GM12878 (cell line): ENCODE measurements around the gene C19orf38. TPM values are rescaled to one million over a fixed set of nuclear protein-coding genes. Genes with fewer than 3 reads are reported as not detected.

Source experiments
- ATAC-seq: fragments of 200-7000 bp; cut with Tn5 transposase; 3 replicates; pipeline ENCODE4 v1.9.1; 2020; ENCODE audit warnings: mild to moderate bottlenecking, moderate library complexity
- BruUV-seq: library from RNA; stranded (reverse); fragments of 400-500 nt; replicated peaks from 2 replicates; lab custom pipeline; 2021; lab: Mats Ljungman, UMichigan
- CTCF ChIA-PET: fragments of 300-600 bp; sonication (Branson Sonifier 250); formaldehyde crosslinking; extraction: SDS; loops from one replicate; lab custom pipeline; 2021; ENCODE audit warnings: inconsistent platforms; lab: Yijun Ruan, JAX
- POLR2A ChIA-PET: fragments of 350-600 bp; formaldehyde crosslinking; extraction: SDS; loops from one replicate; lab custom pipeline; 2021; ENCODE audit warnings: inconsistent platforms; lab: Charles Lee
- RAD21 ChIA-PET: fragments of 300-600 bp; sonication (Branson Sonifier 250); formaldehyde crosslinking; loops from one replicate; lab custom pipeline; 2023; ENCODE audit warnings: antibody characterized with exemption; ENCODE audit not compliant: unreplicated experiment; lab: Charles Lee
- SMC1A ChIA-PET: fragments of 300-600 bp; sonication (Branson Sonifier 250); formaldehyde crosslinking; loops from one replicate; lab custom pipeline; 2023; ENCODE audit not compliant: unreplicated experiment, uncharacterized antibody; lab: Charles Lee
- DNase-seq: peaks from one replicate; pipeline ENCODE4 v3.0.0-alpha.2; 2011; ENCODE audit warnings: low read depth, low spot score
- FAIRE-seq: peaks from 3 replicates; lab custom pipeline; 2011; peaks lifted over from hg19 to GRCh38; lab: Jason Lieb, UNC
- H2AFZ ChIP-seq: 2 replicates; pipeline ENCODE4 v1.6.0; 2011; ENCODE audit warnings: low read depth, low read length, control low read depth; ENCODE audit not compliant: control insufficient read depth
- H3K27ac ChIP-seq: 2 replicates; pipeline ENCODE4 v1.5.1; 2011; ENCODE audit warnings: control low read depth; ENCODE audit not compliant: control insufficient read depth, insufficient read depth
- H3K27me3 ChIP-seq, 2 experiments: replicated peaks in 1 of 2; 2 replicates each; pipeline versions ENCODE4 v1.6.0 to v1.6.1; 2011; ENCODE audit warnings: low read length in 1 of 2; ENCODE audit not compliant: control insufficient read depth in 2 of 2, insufficient read depth in 2 of 2
- H3K36me3 ChIP-seq, 2 experiments: 2 replicates each; pipeline ENCODE4 v1.5.1; 2011; ENCODE audit warnings: low read length in 1 of 2; ENCODE audit not compliant: control insufficient read depth in 2 of 2, insufficient read depth in 2 of 2
- H3K4me1 ChIP-seq: 2 replicates; pipeline ENCODE4 v1.6.1; 2011; ENCODE audit warnings: mild to moderate bottlenecking, low read length, moderate library complexity, mixed read lengths; ENCODE audit not compliant: control insufficient read depth, insufficient read depth
- H3K4me2 ChIP-seq: 2 replicates; pipeline ENCODE4 v1.6.0; 2011; ENCODE audit warnings: control low read depth; ENCODE audit not compliant: control insufficient read depth, insufficient read depth
- H3K4me3 ChIP-seq: fragments of 200-600 bp; sonication (generic); 2 replicates; pipeline ENCODE4 v1.5.1; 2016
- H3K79me2 ChIP-seq: 2 replicates; pipeline ENCODE4 v1.6.0; 2011; ENCODE audit warnings: low read length; ENCODE audit not compliant: control insufficient read depth, insufficient read depth
- H3K9ac ChIP-seq: 2 replicates; pipeline ENCODE4 v1.8.0; 2011; ENCODE audit warnings: low read length, control low read depth, mixed read lengths; ENCODE audit not compliant: control insufficient read depth, insufficient read depth
- H3K9me3 ChIP-seq: replicated peaks from 3 replicates; pipeline ENCODE4 v1.5.1; 2011; ENCODE audit warnings: mild to moderate bottlenecking, low read length; ENCODE audit not compliant: control insufficient read depth, insufficient read depth
- H4K20me1 ChIP-seq: 2 replicates; pipeline ENCODE4 v1.6.0; 2011; ENCODE audit not compliant: control insufficient read depth, insufficient read depth
- CHD1 ChIP-seq: IDR thresholded peaks from 2 replicates; pipeline ENCODE4 v1.6.1; 2012; ENCODE audit warnings: low read depth, low read length, improper control_type of control experiment
- E4F1 ChIP-seq: fragments of 450-650 bp; IDR thresholded peaks from 2 replicates; pipeline ENCODE4 v1.6.1; 2018; ENCODE audit warnings: borderline replicate concordance, mild to moderate bottlenecking; ENCODE audit not compliant: partially characterized antibody
- EED ChIP-seq: sonication (generic); IDR thresholded peaks from 2 replicates; pipeline ENCODE4 v1.6.1; 2016; ENCODE audit warnings: antibody characterized with exemption, low read depth
- ETV6 ChIP-seq, 2 experiments: fragments of 450-650 bp in 1 of 2; IDR thresholded peaks in 1 of 2; conservative IDR thresholded peaks in 1 of 2; 2 replicates each; pipeline ENCODE4 v1.6.1; 2014; ENCODE audit warnings: antibody characterized with exemption in 1 of 2, borderline replicate concordance in 1 of 2, low read depth in 1 of 2, mild to moderate bottlenecking in 1 of 2, moderate library complexity in 1 of 2
- HSF1 ChIP-seq: fragments of 150-350 bp; IDR thresholded peaks from 2 replicates; pipeline ENCODE4 v1.6.1; 2014; ENCODE audit warnings: mild to moderate bottlenecking, low read depth, low read length
- NRF1 ChIP-seq: conservative IDR thresholded peaks from 2 replicates; pipeline ENCODE4 v1.6.1; 2011; ENCODE audit warnings: mild to moderate bottlenecking, low read depth, low read length, improper control_type of control experiment
- POLR2AphosphoS5 ChIP-seq: IDR thresholded peaks from 2 replicates; pipeline ENCODE4 v1.6.1; 2011; ENCODE audit warnings: mild to moderate bottlenecking, low read length, inconsistent platforms
- RB1 ChIP-seq: fragments of 450-650 bp; formaldehyde crosslinking; IDR thresholded peaks from 2 replicates; pipeline ENCODE4 v1.6.1; 2017; ENCODE audit warnings: mild to moderate bottlenecking, borderline replicate concordance
- SIX5 ChIP-seq: IDR thresholded peaks from 2 replicates; pipeline ENCODE4 v1.6.1; 2011; ENCODE audit warnings: mild to moderate bottlenecking, low read depth, low read length, moderate library complexity; ENCODE audit not compliant: severe bottlenecking
- TARDBP ChIP-seq: IDR thresholded peaks from 2 replicates; pipeline ENCODE4 v1.6.1; 2016; ENCODE audit warnings: borderline replicate concordance
- WGBS: methylation state at CpG from one replicate; pipeline ENCODE4 v1.1.6; 2016; ENCODE audit warnings: low lambda C conversion rate; ENCODE audit not compliant: insufficient replicate concordance, insufficient coverage; ENCODE audit errors: missing lambda C conversion rate; 5-methylcytosine and 5-hydroxymethylcytosine counted together
- in situ Hi-C: fragments of 300-500 bp; cut with MboI; formaldehyde crosslinking; loops from 9 replicates; pipeline ENCODE4 v1.14.3; 2018; ENCODE audit warnings: mixed read lengths
- intact Hi-C: fragments of 100-400 bp; cut with micrococcal nuclease; formaldehyde crosslinking; loops from one replicate; pipeline ENCODE4 v1.14.2; 2022; ENCODE audit not compliant: unreplicated experiment
- polyA plus RNA-seq, 11 experiments: library from polyadenylated mRNA; depleted of rRNA in 4 of 11; unstranded in 6 of 11; stranded (reverse) in 5 of 11; fragments of >200 nt; fragmentation: Nextera tagmentation in 4 of 11; fragmentation: Illumina TruSeq in 1 of 11; extraction: Ambion mirVana in 4 of 11; extraction: Trizol in 1 of 11; gene quantifications; 1 replicate in 1 of 11; 2 replicates in 10 of 11; pipeline versions ENCODE4 v1.2.1 to v1.2.3, GENCODE V29; 2011 to 2016; ENCODE audit warnings: inconsistent platforms in 2 of 11, missing spikeins in 2 of 11, low read depth in 1 of 11
- total RNA-seq, 4 experiments: library from RNA; depleted of rRNA in 3 of 4; stranded (reverse); fragments of >200 nt in 3 of 4; fragmentation: Illumina TruSeq in 1 of 4; extraction: Trizol in 1 of 4; gene quantifications; 2 replicates each; pipeline versions ENCODE4 v1.2.1 to v1.2.3, GENCODE V29; 2013 to 2021
- TF ChIP-seq, protein P1 (sequence below): IDR thresholded peaks from 2 replicates; pipeline ENCODE4 v1.6.1; 2011; ENCODE audit warnings: low read depth, mild to moderate bottlenecking, low read length, moderate library complexity, borderline replicate concordance; ENCODE audit errors: extremely low read depth
- TF ChIP-seq, protein P2 (sequence below): IDR thresholded peaks from 2 replicates; pipeline ENCODE4 v1.6.1; 2012; ENCODE audit warnings: mild to moderate bottlenecking, low read depth, low read length
- TF ChIP-seq, protein P3 (sequence below): IDR thresholded peaks from 2 replicates; pipeline ENCODE4 v1.6.1; 2012; ENCODE audit warnings: low read depth, low read length, improper control_type of control experiment

The C19orf38 gene
- total and polyA plus RNA-seq, 10 of the 15 experiments (the other 5 are each of a cell fraction or from before 2014, with no cell fraction given), result 2.6 to 7.5 (median 5.0) TPM

GRCh38 chr19:10870955-10871603 lies 22.9 kb downstream of the C19orf38 start, which contains the start of gene CARM1:
Gene CARM1, plus strand, starts transcription at chr19:10871553. Its CDS starts 150 bp downstream, at chr19:10871703.
- 0% methylated on average over 28 of the region's 99 CpGs for WGBS
- SMC1A ChIA-PET, result no interaction called here
- peak; percentile 76 for FAIRE-seq
- peak; percentile 68; the same call in 1 of the 2 replicates for TF ChIP-seq RB1
- no peak for TF ChIP-seq CHD1
- TF ChIP-seq POLR2AphosphoS5, result no peak
- no peak for TF ChIP-seq HSF1
- TF ChIP-seq SIX5, result peak; percentile 15
- TF ChIP-seq NRF1, result peak; percentile 33; the same call in 1 of the 2 replicates
- TF ChIP-seq EED, result no peak
- no peak for TF ChIP-seq E4F1
- TF ChIP-seq, protein P1, sequence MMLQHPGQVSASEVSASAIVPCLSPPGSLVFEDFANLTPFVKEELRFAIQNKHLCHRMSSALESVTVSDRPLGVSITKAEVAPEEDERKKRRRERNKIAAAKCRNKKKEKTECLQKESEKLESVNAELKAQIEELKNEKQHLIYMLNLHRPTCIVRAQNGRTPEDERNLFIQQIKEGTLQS, result peak; percentile 18; the same call in 1 of the 2 replicates
- TF ChIP-seq ETV6 (conservative IDR thresholded peaks at IDR 0.05 in 1 of 2, IDR thresholded peaks at IDR 0.05 in 1 of 2; ENCODE audit: borderline replicate concordance in 1 of 2, low read depth in 1 of 2), result no peak
- TF ChIP-seq TARDBP, result no peak
- TF ChIP-seq, protein P2, sequence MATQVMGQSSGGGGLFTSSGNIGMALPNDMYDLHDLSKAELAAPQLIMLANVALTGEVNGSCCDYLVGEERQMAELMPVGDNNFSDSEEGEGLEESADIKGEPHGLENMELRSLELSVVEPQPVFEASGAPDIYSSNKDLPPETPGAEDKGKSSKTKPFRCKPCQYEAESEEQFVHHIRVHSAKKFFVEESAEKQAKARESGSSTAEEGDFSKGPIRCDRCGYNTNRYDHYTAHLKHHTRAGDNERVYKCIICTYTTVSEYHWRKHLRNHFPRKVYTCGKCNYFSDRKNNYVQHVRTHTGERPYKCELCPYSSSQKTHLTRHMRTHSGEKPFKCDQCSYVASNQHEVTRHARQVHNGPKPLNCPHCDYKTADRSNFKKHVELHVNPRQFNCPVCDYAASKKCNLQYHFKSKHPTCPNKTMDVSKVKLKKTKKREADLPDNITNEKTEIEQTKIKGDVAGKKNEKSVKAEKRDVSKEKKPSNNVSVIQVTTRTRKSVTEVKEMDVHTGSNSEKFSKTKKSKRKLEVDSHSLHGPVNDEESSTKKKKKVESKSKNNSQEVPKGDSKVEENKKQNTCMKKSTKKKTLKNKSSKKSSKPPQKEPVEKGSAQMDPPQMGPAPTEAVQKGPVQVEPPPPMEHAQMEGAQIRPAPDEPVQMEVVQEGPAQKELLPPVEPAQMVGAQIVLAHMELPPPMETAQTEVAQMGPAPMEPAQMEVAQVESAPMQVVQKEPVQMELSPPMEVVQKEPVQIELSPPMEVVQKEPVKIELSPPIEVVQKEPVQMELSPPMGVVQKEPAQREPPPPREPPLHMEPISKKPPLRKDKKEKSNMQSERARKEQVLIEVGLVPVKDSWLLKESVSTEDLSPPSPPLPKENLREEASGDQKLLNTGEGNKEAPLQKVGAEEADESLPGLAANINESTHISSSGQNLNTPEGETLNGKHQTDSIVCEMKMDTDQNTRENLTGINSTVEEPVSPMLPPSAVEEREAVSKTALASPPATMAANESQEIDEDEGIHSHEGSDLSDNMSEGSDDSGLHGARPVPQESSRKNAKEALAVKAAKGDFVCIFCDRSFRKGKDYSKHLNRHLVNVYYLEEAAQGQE, result 0 out of 2 replicates have a peak, but pooled peaks have one; percentile 25
- TF ChIP-seq, protein P3, sequence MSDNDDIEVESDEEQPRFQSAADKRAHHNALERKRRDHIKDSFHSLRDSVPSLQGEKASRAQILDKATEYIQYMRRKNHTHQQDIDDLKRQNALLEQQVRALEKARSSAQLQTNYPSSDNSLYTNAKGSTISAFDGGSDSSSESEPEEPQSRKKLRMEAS, result peak; percentile 28; the same call in 1 of the 2 replicates

More at GRCh38 chr19:10870955-10871603, 22.9 kb downstream of the C19orf38 start, which contains the start of gene CARM1:
- DNase-seq (peak; percentile 79), ATAC-seq (peak; percentile 84)
- H2AFZ ChIP-seq, result peak within 1 kb of the TSS; percentile 82
- peak within 1 kb of the TSS; percentile 90 for H3K27ac ChIP-seq
- no peaks in the 10 kb centered on the region for H3K27me3 ChIP-seq
- BruUV-seq, result no TSS peak
- peaks cover 33% of the 10 kb centered on the region for H3K4me1 ChIP-seq
- intact Hi-C loops, result loop anchor here (10.0 kb wide), 1 partner anchor 694 kb away; no protein-coding TSS in a partner anchor
- no peaks in the 10 kb centered on the region for H3K9me3 ChIP-seq
- ChIA-PET RAD21 (interaction anchor here (0.5 to 4.4 kb wide), 9 partner anchors 17 to 504 kb away, joined by 3 to 42 read pairs (median 3); partner anchors contain the start of genes CCDC159, DNM2, TMED1 and TMEM205), CTCF (interaction anchor here (0.5 to 1.4 kb wide), 10 partner anchors 16 to 226 kb away, joined by 3 to 6 read pairs (median 4); partner anchors contain the start of genes DNM2 and TMED1), POLR2A (interaction anchor here (0.5 to 1.4 kb wide), 4 partner anchors 8 to 218 kb away, joined by 3 to 5 read pairs (median 4); partner anchors contain the start of gene LDLR)
- peaks cover 40% of the 10 kb centered on the region for H3K79me2 ChIP-seq
- peak within 1 kb of the TSS; percentile 78 for H3K9ac ChIP-seq
- in situ Hi-C loops, result no loop called here
- peak within 1 kb of the TSS; percentile 68 for H3K4me3 ChIP-seq
- no peaks in the 10 kb centered on the region for H4K20me1 ChIP-seq
- H3K4me2 ChIP-seq, result peak within 1 kb of the TSS; percentile 97
- no peaks in the 10 kb centered on the region for H3K36me3 ChIP-seq
